Measurements from ENCODE around the gene GMDS. TPM values are rescaled to one million over a fixed set of nuclear protein-coding genes. Genes with fewer than 3 reads are reported as not detected.

Gene GMDS
- total RNA-seq, 2 experiments from 2014 or later = 36.6 to 42.8 TPM

DNA sequence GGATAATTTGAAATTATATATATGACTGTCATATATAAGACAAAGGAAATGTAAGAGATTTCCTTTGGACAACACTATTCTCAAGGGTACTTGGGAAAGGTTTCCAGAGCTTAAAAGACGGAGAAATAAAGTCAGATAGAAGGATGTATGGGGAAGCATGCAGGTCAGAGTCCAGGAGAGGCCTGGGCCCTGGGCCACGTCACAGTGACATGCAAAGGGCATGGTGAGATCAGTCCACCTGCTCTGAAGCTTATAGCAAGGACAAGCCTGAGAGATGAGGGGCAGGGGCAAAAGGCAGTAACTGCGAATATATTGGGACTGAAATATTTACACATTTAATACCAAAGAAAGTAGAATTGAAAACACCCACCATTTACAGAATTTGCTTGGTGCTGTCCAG, 24.6 kb upstream of the GMDS start:
- TF ChIP-seq, protein P1, sequence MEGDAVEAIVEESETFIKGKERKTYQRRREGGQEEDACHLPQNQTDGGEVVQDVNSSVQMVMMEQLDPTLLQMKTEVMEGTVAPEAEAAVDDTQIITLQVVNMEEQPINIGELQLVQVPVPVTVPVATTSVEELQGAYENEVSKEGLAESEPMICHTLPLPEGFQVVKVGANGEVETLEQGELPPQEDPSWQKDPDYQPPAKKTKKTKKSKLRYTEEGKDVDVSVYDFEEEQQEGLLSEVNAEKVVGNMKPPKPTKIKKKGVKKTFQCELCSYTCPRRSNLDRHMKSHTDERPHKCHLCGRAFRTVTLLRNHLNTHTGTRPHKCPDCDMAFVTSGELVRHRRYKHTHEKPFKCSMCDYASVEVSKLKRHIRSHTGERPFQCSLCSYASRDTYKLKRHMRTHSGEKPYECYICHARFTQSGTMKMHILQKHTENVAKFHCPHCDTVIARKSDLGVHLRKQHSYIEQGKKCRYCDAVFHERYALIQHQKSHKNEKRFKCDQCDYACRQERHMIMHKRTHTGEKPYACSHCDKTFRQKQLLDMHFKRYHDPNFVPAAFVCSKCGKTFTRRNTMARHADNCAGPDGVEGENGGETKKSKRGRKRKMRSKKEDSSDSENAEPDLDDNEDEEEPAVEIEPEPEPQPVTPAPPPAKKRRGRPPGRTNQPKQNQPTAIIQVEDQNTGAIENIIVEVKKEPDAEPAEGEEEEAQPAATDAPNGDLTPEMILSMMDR (IDR thresholded peaks at IDR 0.05) = no peak
- ChIA-PET CTCF (interaction anchor here (1.2 kb wide), 1 partner anchor 84 kb away, joined by 5 read pairs; no protein-coding TSS in a partner anchor), POLR2A (interaction anchor here (0.6 kb wide), 1 partner anchor 49 kb away, joined by 3 read pairs; no protein-coding TSS in a partner anchor)
- H3K9me3 Mint-ChIP-seq = peaks cover 6% of the 10 kb centered on the region
- DNase-seq (no peak), ATAC-seq (no peak)
- intact Hi-C loops (cut with micrococcal nuclease) = no loop called here
- H3K27me3 Mint-ChIP-seq = no peaks in the 10 kb centered on the region
- H3K27ac Mint-ChIP-seq = no peak overlapping the region
- H3K4me3 Mint-ChIP-seq = no peak overlapping the region
- H3K4me1 Mint-ChIP-seq (ENCODE audit: low read depth) = no peaks in the 10 kb centered on the region
- H3K36me3 Mint-ChIP-seq (ENCODE audit: low read depth) = peaks cover 52% of the 10 kb centered on the region

GRCh38 chr6:2266841-2267240, 21.4 kb upstream of the GMDS start:
- TF ChIP-seq, protein P1 (IDR thresholded peaks at IDR 0.05) = no peak
- Mint-ChIP-seq H3K36me3 (ENCODE audit: low read depth) (peaks cover 34% of the 10 kb centered on the region), H3K4me3 (no peak overlapping the region), H3K27me3 (no peaks in the 10 kb centered on the region), H3K27ac (no peak overlapping the region), H3K4me1 (ENCODE audit: low read depth) (no peaks in the 10 kb centered on the region), H3K9me3 (no peaks in the 10 kb centered on the region)
- no peak for DNase-seq
- ChIA-PET CTCF (no interaction called here), POLR2A (no interaction called here)
- ATAC-seq = no peak
- intact Hi-C loops (cut with micrococcal nuclease) = no loop called here

GRCh38 chr6:2266031-2266795, 20.8 kb upstream of the GMDS start:
- no peaks in the 10 kb centered on the region for H3K4me1 Mint-ChIP-seq (ENCODE audit: low read depth)

DNA sequence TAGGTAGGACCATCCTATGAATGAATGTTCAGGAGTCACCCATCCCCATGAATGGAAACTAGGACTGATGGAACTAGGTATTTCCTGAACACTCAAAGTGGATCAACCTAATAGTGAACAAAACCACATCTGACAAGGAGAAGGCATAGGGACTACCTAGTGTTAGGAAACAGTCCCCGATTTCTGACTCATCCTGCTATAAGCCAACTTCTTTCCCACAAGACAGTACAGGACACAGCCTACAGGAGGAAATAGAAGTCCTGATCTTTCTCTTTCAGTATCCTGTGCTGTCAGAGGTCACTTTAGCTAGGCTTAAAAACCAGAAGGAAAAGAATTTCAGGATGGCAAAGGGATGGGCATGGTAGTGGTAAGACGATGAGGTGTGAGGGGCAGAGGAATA, 19.5 kb upstream of the GMDS start:
- DNase-seq (no peak), ATAC-seq (no peak)
- Mint-ChIP-seq H3K27ac (no peak overlapping the region), H3K4me1 (ENCODE audit: low read depth) (no peaks in the 10 kb centered on the region), H3K9me3 (no peaks in the 10 kb centered on the region), H3K4me3 (no peak overlapping the region), H3K27me3 (no peaks in the 10 kb centered on the region), H3K36me3 (ENCODE audit: low read depth) (peaks cover 23% of the 10 kb centered on the region)
- CTCF ChIA-PET = no interaction called here
- intact Hi-C loops (cut with micrococcal nuclease) = no loop called here
- TF ChIP-seq, protein P1 (IDR thresholded peaks at IDR 0.05) = no peak
- POLR2A ChIA-PET = no interaction called here

More at GRCh38 chr6:2266031-2266795, 20.8 kb upstream of the GMDS start:
- DNase-seq = no peak
- TF ChIP-seq, protein P1 (IDR thresholded peaks at IDR 0.05) = no peak
- Mint-ChIP-seq H3K36me3 (ENCODE audit: low read depth) (peaks cover 33% of the 10 kb centered on the region), H3K27ac (no peak overlapping the region), H3K9me3 (no peaks in the 10 kb centered on the region), H3K27me3 (no peaks in the 10 kb centered on the region), H3K4me3 (no peak overlapping the region)
- ChIA-PET POLR2A (no interaction called here), CTCF (no interaction called here)
- intact Hi-C loops (cut with micrococcal nuclease) = no loop called here
- ATAC-seq = no peak

GRCh38 chr6:2263896-2264295, 18.5 kb upstream of the GMDS start:
- no peak overlapping the region for H3K27ac Mint-ChIP-seq
- DNase-seq (no peak), ATAC-seq (no peak)
- H3K27me3 Mint-ChIP-seq = no peaks in the 10 kb centered on the region
- intact Hi-C loops (cut with micrococcal nuclease) = no loop called here
- ChIA-PET POLR2A (no interaction called here), CTCF (interaction anchor here (1.1 kb wide), 1 partner anchor 90 kb away, joined by 3 read pairs; no protein-coding TSS in a partner anchor)
- no peak overlapping the region for H3K4me3 Mint-ChIP-seq
- TF ChIP-seq, protein P1 (IDR thresholded peaks at IDR 0.05) = no peak
- no peaks in the 10 kb centered on the region for H3K4me1 Mint-ChIP-seq (ENCODE audit: low read depth)
- H3K36me3 Mint-ChIP-seq (ENCODE audit: low read depth) = peaks cover 23% of the 10 kb centered on the region
- H3K9me3 Mint-ChIP-seq = no peaks in the 10 kb centered on the region
